ENCODE results near the gene FER.

DNA sequence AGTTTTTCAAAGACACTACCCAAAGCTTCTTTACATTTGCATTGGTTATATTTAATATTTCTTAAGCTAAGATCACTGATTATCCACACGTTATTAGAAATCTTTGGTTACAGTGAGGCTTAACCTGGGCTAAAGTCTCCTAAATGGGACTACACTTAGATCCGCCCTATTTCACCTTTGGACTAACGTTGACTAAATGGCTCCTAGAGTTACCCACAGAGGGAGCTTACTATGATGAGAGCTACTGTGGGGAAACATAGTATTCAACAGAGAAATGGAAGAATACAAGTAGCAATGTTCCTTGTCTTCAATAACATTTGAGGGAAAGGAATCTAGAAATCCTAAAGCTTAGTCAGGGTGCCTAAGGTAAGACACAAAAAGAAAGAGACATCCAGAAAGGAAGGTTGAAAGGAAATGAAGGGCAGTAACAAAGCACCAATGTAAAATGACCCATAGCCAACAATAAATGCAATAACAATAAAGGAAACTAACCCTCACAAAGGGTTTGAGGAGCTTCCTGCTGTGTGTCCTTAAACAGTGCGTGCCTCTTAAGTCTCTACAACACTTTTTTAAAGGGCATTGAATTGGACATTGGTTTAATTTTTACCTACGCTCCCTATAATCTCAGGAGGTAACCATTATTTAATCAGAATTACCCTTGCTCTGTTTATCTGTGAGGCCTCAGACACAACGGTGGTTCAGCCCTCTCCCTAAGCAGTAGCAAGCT is 445.0 kb downstream of the FER start:
- TF ChIP-seq, protein P1, sequence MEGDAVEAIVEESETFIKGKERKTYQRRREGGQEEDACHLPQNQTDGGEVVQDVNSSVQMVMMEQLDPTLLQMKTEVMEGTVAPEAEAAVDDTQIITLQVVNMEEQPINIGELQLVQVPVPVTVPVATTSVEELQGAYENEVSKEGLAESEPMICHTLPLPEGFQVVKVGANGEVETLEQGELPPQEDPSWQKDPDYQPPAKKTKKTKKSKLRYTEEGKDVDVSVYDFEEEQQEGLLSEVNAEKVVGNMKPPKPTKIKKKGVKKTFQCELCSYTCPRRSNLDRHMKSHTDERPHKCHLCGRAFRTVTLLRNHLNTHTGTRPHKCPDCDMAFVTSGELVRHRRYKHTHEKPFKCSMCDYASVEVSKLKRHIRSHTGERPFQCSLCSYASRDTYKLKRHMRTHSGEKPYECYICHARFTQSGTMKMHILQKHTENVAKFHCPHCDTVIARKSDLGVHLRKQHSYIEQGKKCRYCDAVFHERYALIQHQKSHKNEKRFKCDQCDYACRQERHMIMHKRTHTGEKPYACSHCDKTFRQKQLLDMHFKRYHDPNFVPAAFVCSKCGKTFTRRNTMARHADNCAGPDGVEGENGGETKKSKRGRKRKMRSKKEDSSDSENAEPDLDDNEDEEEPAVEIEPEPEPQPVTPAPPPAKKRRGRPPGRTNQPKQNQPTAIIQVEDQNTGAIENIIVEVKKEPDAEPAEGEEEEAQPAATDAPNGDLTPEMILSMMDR (IDR thresholded peaks at IDR 0.05) = no peak
- no peak for TF ChIP-seq POLR2A (IDR thresholded peaks at IDR 0.05)
